ENCODE measurements around the gene TANGO2.

DNA sequence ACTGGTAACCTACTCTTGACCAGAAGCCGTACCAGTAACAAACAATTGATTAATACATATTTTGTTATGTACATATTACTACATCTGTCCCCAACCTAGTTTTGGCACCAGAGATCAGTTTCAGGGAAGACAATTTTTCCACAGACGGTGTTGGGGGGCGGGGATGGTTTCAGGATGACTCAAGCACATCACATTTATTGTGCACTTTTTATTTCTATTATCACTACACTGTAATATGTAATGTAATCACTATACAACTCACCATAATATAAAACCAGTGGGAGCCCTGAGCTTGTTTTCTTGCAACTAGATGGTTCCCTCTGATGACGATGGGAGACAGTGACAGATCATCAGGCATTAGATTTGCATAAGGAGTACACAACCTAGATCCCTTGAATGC, 74.6 kb downstream of the TANGO2 start:
- TF ChIP-seq, protein P1, sequence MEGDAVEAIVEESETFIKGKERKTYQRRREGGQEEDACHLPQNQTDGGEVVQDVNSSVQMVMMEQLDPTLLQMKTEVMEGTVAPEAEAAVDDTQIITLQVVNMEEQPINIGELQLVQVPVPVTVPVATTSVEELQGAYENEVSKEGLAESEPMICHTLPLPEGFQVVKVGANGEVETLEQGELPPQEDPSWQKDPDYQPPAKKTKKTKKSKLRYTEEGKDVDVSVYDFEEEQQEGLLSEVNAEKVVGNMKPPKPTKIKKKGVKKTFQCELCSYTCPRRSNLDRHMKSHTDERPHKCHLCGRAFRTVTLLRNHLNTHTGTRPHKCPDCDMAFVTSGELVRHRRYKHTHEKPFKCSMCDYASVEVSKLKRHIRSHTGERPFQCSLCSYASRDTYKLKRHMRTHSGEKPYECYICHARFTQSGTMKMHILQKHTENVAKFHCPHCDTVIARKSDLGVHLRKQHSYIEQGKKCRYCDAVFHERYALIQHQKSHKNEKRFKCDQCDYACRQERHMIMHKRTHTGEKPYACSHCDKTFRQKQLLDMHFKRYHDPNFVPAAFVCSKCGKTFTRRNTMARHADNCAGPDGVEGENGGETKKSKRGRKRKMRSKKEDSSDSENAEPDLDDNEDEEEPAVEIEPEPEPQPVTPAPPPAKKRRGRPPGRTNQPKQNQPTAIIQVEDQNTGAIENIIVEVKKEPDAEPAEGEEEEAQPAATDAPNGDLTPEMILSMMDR (IDR thresholded peaks at IDR 0.05), result no peak
- TF ChIP-seq EZH2 (IDR thresholded peaks at IDR 0.05; ENCODE audit: borderline replicate concordance, insufficient read depth, low read depth, low read length, poor library complexity, severe bottlenecking), result no peak

All from B cell (primary cell).